Sigmoid colon (tissue), 3 donors: ENCODE measurements around the gene PES1.

Experiments used
- POLR2A ChIP-seq, 2 donors: fragments of 450-650 bp; IDR thresholded peaks; one replicate each; pipeline ENCODE4 v1.6.1; 2016; ENCODE audit warnings: antibody characterized with exemption in 2 of 2, mild to moderate bottlenecking in 2 of 2, moderate library complexity in 2 of 2
- TF ChIP-seq, protein P1 (sequence below), 4 experiments: fragments of 450-650 bp in 3 of 4; fragments of 200-600 bp in 1 of 4; IDR thresholded peaks; one replicate each; pipeline ENCODE4 v1.5.1; 2016 to 2019; ENCODE audit warnings: antibody characterized with exemption in 4 of 4, mild to moderate bottlenecking in 3 of 4, moderate library complexity in 2 of 4

DNA sequence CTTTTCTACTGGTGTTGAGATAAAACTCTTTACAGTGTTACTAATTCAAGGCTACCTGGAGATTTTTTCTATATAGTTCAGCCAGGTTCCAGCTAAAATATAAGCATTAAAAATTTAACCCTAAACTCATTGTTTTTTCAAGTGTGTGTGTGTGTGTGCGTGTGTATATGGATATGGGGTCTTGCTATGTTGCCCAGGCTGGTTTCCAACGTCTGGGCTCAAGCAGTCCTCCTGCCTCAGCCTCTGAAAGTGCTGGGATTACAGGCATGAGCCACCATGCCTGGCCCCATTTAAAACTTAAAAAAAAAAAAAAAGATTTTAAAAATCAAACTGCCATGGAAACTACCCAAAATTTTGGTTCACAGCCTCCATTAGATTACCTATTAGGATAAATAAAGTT is 4.5 kb upstream of the PES1 start:
- TF ChIP-seq, protein P1, sequence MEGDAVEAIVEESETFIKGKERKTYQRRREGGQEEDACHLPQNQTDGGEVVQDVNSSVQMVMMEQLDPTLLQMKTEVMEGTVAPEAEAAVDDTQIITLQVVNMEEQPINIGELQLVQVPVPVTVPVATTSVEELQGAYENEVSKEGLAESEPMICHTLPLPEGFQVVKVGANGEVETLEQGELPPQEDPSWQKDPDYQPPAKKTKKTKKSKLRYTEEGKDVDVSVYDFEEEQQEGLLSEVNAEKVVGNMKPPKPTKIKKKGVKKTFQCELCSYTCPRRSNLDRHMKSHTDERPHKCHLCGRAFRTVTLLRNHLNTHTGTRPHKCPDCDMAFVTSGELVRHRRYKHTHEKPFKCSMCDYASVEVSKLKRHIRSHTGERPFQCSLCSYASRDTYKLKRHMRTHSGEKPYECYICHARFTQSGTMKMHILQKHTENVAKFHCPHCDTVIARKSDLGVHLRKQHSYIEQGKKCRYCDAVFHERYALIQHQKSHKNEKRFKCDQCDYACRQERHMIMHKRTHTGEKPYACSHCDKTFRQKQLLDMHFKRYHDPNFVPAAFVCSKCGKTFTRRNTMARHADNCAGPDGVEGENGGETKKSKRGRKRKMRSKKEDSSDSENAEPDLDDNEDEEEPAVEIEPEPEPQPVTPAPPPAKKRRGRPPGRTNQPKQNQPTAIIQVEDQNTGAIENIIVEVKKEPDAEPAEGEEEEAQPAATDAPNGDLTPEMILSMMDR (IDR thresholded peaks at IDR 0.05) = no peak
- no peak for TF ChIP-seq POLR2A (IDR thresholded peaks at IDR 0.05)
